Neural crest cell (in vitro differentiated cells): ENCODE measurements around the gene NFE2L3. TPM values are rescaled to one million over a fixed set of nuclear protein-coding genes. Genes with fewer than 3 reads are reported as not detected.
"Not testable (repeated sequence)": the region's sequence is repeated elsewhere in the genome, so short reads cannot be mapped to it uniquely, and the experiment has no call there.

Experiments
- DNase-seq: peaks from one replicate; pipeline ENCODE4 v3.0.0; 2021; ENCODE audit warnings: low read depth, mixed read lengths, low spot score
- H3K27ac Mint-ChIP-seq: one replicate; pipeline ENCODE4 v1.8.0; 2021; ENCODE audit warnings: mild to moderate bottlenecking, mixed read lengths; ENCODE audit not compliant: unreplicated experiment
- H3K27me3 Mint-ChIP-seq: 2 replicates; pipeline ENCODE4 v1.8.0; 2021; ENCODE audit warnings: low read depth, mild to moderate bottlenecking, mixed read lengths
- H3K36me3 Mint-ChIP-seq: 2 replicates; pipeline ENCODE4 v1.8.0; 2021; ENCODE audit warnings: low read depth, mild to moderate bottlenecking, mixed read lengths
- H3K4me1 Mint-ChIP-seq: 2 replicates; pipeline ENCODE4 v1.8.0; 2021; ENCODE audit warnings: mixed read lengths
- H3K4me3 Mint-ChIP-seq: one replicate; pipeline ENCODE4 v1.8.0; 2021; ENCODE audit warnings: mild to moderate bottlenecking, mixed read lengths
- H3K9me3 Mint-ChIP-seq: 2 replicates; pipeline ENCODE4 v1.8.0; 2021; ENCODE audit warnings: mixed read lengths
- CTCF ChIP-seq: fragments of 200-600 bp; sonication (generic); conservative IDR thresholded peaks from 2 replicates; pipeline ENCODE4 v1.5.0; 2021; ENCODE audit warnings: antibody characterized with exemption, mild to moderate bottlenecking
- total RNA-seq: library from RNA; stranded (reverse); gene quantifications from 2 replicates; pipeline ENCODE4 v1.2.1, GENCODE V29; 2021

Gene NFE2L3
- total RNA-seq, 1 donor from 2014 or later: 2.4 TPM

- no peak overlapping the region for H3K4me3 Mint-ChIP-seq
- no peaks in the 10 kb centered on the region for H3K27me3 Mint-ChIP-seq
- no peak overlapping the region for H3K27ac Mint-ChIP-seq
- H3K36me3 Mint-ChIP-seq: no peaks in the 10 kb centered on the region
- TF ChIP-seq CTCF: no peak
- H3K9me3 Mint-ChIP-seq: peaks cover 2% of the 10 kb centered on the region
- H3K4me1 Mint-ChIP-seq: peaks cover 5% of the 10 kb centered on the region
- no peak for DNase-seq
Observed at GRCh38 chr7:26141077-26141476, 10.9 kb upstream of the NFE2L3 start.

- peaks cover 5% of the 10 kb centered on the region for H3K4me1 Mint-ChIP-seq
- no peak for DNase-seq
- H3K36me3 Mint-ChIP-seq: no peaks in the 10 kb centered on the region
- no peaks in the 10 kb centered on the region for H3K27me3 Mint-ChIP-seq
- no peak overlapping the region for H3K27ac Mint-ChIP-seq
- no peak overlapping the region for H3K4me3 Mint-ChIP-seq
- H3K9me3 Mint-ChIP-seq: peaks cover 3% of the 10 kb centered on the region
- TF ChIP-seq CTCF: no peak
Observed at GRCh38 chr7:26143298-26144048, 8.5 kb upstream of the NFE2L3 start.

- no peak for DNase-seq
- Mint-ChIP-seq H3K27ac (no peak overlapping the region), H3K4me3 (no peak overlapping the region), H3K27me3 (no peaks in the 10 kb centered on the region), H3K9me3 (peaks cover 3% of the 10 kb centered on the region), H3K36me3 (no peaks in the 10 kb centered on the region), H3K4me1 (peaks cover 5% of the 10 kb centered on the region)
- TF ChIP-seq CTCF: no peak
Observed at GRCh38 chr7:26144184-26145080, 7.6 kb upstream of the NFE2L3 start.

- no peak for DNase-seq
- no peak overlapping the region for H3K27ac Mint-ChIP-seq
- peaks cover 4% of the 10 kb centered on the region for H3K27me3 Mint-ChIP-seq
- no peak for TF ChIP-seq CTCF
- peaks cover 5% of the 10 kb centered on the region for H3K4me1 Mint-ChIP-seq
- no peaks in the 10 kb centered on the region for H3K36me3 Mint-ChIP-seq
- H3K9me3 Mint-ChIP-seq: peaks cover 3% of the 10 kb centered on the region
- no peak overlapping the region for H3K4me3 Mint-ChIP-seq
Observed at GRCh38 chr7:26145238-26145637, 6.8 kb upstream of the NFE2L3 start.

- no peak for DNase-seq
Observed at GRCh38 chr7:26147030-26147429, 5.0 kb upstream of the NFE2L3 start.

GRCh38 chr7:26147646-26148306 lies 4.2 kb upstream of the NFE2L3 start:
- Mint-ChIP-seq H3K27me3 (peaks cover 21% of the 10 kb centered on the region), H3K4me1 (peaks cover 16% of the 10 kb centered on the region)
- DNase-seq, H3K36me3 Mint-ChIP-seq, H3K27ac Mint-ChIP-seq, H3K9me3 Mint-ChIP-seq, H3K4me3 Mint-ChIP-seq: not testable (repeated sequence)

More at GRCh38 chr7:26147030-26147429, 5.0 kb upstream of the NFE2L3 start:
- peaks cover 16% of the 10 kb centered on the region for H3K4me1 Mint-ChIP-seq
- TF ChIP-seq CTCF: no peak
- no peaks in the 10 kb centered on the region for H3K36me3 Mint-ChIP-seq
- H3K9me3 Mint-ChIP-seq: peaks cover 3% of the 10 kb centered on the region
- H3K27me3 Mint-ChIP-seq: peaks cover 21% of the 10 kb centered on the region
- no peak overlapping the region for H3K4me3 Mint-ChIP-seq
- no peak overlapping the region for H3K27ac Mint-ChIP-seq

- H3K27me3 Mint-ChIP-seq: peaks cover 26% of the 10 kb centered on the region
- peaks cover 19% of the 10 kb centered on the region for H3K4me1 Mint-ChIP-seq
- H3K4me3 Mint-ChIP-seq, DNase-seq, H3K36me3 Mint-ChIP-seq, H3K27ac Mint-ChIP-seq, H3K9me3 Mint-ChIP-seq: not testable (repeated sequence)
Observed at GRCh38 chr7:26148307-26148700, 3.7 kb upstream of the NFE2L3 start.
